IPS-18a (cell line): ENCODE results near the gene UTF1.

Experiments used
- H3K27ac ChIP-seq: one replicate; pipeline ENCODE4 v1.5.1; 2013; ENCODE audit warnings: low read length
- H3K27me3 ChIP-seq: one replicate; pipeline ENCODE4 v1.6.1; 2013; ENCODE audit warnings: mild to moderate bottlenecking, low read length; ENCODE audit not compliant: control insufficient read depth, insufficient read depth
- H3K36me3 ChIP-seq: one replicate; pipeline ENCODE4 v1.6.1; 2013; ENCODE audit warnings: low read depth, low read length; ENCODE audit not compliant: control insufficient read depth
- H3K4me1 ChIP-seq: one replicate; pipeline ENCODE4 v1.6.1; 2013; ENCODE audit warnings: low read depth, low read length; ENCODE audit not compliant: control insufficient read depth
- H3K4me3 ChIP-seq: one replicate; pipeline ENCODE4 v1.5.1; 2013; ENCODE audit warnings: low read length
- H3K9ac ChIP-seq: one replicate; pipeline ENCODE4 v1.6.1; 2013; ENCODE audit warnings: mild to moderate bottlenecking, low read length, moderate library complexity
- H3K9me3 ChIP-seq: one replicate; pipeline ENCODE4 v1.6.1; 2013; ENCODE audit warnings: low read depth, low read length; ENCODE audit not compliant: control insufficient read depth

UTF1 gene

GRCh38 chr10:133187906-133188681 is 41.9 kb upstream of the UTF1 start:
- Histone ChIP-seq H3K27me3 (no peaks in the 10 kb centered on the region), H3K36me3 (no peaks in the 10 kb centered on the region), H3K4me3 (no peak overlapping the region), H3K9me3 (peaks cover 4% of the 10 kb centered on the region), H3K27ac (no peak overlapping the region), H3K9ac (no peak overlapping the region), H3K4me1 (no peaks in the 10 kb centered on the region)

- Histone ChIP-seq H3K36me3 (no peaks in the 10 kb centered on the region), H3K27me3 (no peaks in the 10 kb centered on the region), H3K9ac (no peak overlapping the region), H3K9me3 (peaks cover 4% of the 10 kb centered on the region), H3K4me3 (no peak overlapping the region), H3K27ac (no peak overlapping the region), H3K4me1 (no peaks in the 10 kb centered on the region)
Observed at GRCh38 chr10:133189256-133189655, 40.8 kb upstream of the UTF1 start.

- H3K4me1 ChIP-seq, result no peaks in the 10 kb centered on the region
- H3K27ac ChIP-seq, result no peak overlapping the region
- H3K9me3 ChIP-seq, result peaks cover 4% of the 10 kb centered on the region
- H3K27me3 ChIP-seq, result no peaks in the 10 kb centered on the region
- H3K36me3 ChIP-seq, result no peaks in the 10 kb centered on the region
- H3K4me3 ChIP-seq, result no peak overlapping the region
- H3K9ac ChIP-seq, result no peak overlapping the region
Observed at GRCh38 chr10:133189726-133190125, 40.3 kb upstream of the UTF1 start.

GRCh38 chr10:133190225-133190624 is 39.8 kb upstream of the UTF1 start:
- no peaks in the 10 kb centered on the region for H3K27me3 ChIP-seq
- no peaks in the 10 kb centered on the region for H3K4me1 ChIP-seq
- no peak overlapping the region for H3K9ac ChIP-seq
- no peak overlapping the region for H3K27ac ChIP-seq
- H3K9me3 ChIP-seq, result peaks cover 4% of the 10 kb centered on the region
- no peaks in the 10 kb centered on the region for H3K36me3 ChIP-seq
- no peak overlapping the region for H3K4me3 ChIP-seq

- Histone ChIP-seq H3K4me3 (no peak overlapping the region), H3K9ac (no peak overlapping the region), H3K9me3 (peaks cover 4% of the 10 kb centered on the region), H3K27ac (no peak overlapping the region), H3K27me3 (no peaks in the 10 kb centered on the region), H3K4me1 (no peaks in the 10 kb centered on the region), H3K36me3 (no peaks in the 10 kb centered on the region)
Observed at GRCh38 chr10:133191651-133192050, 38.4 kb upstream of the UTF1 start.

GRCh38 chr10:133194151-133194550 is 35.9 kb upstream of the UTF1 start:
- no peak overlapping the region for H3K4me3 ChIP-seq
- H3K4me1 ChIP-seq, result no peaks in the 10 kb centered on the region
- no peaks in the 10 kb centered on the region for H3K27me3 ChIP-seq
- H3K9ac ChIP-seq, result no peak overlapping the region
- no peaks in the 10 kb centered on the region for H3K36me3 ChIP-seq
- no peak overlapping the region for H3K27ac ChIP-seq
- peaks cover 4% of the 10 kb centered on the region for H3K9me3 ChIP-seq

- H3K27ac ChIP-seq, result no peak overlapping the region
- peaks cover 4% of the 10 kb centered on the region for H3K9me3 ChIP-seq
- H3K27me3 ChIP-seq, result no peaks in the 10 kb centered on the region
- no peak overlapping the region for H3K9ac ChIP-seq
- H3K4me3 ChIP-seq, result no peak overlapping the region
- no peaks in the 10 kb centered on the region for H3K4me1 ChIP-seq
- no peaks in the 10 kb centered on the region for H3K36me3 ChIP-seq
Observed at GRCh38 chr10:133195096-133195495, 34.9 kb upstream of the UTF1 start.

- Histone ChIP-seq H3K9ac (no peak overlapping the region), H3K9me3 (peaks cover 4% of the 10 kb centered on the region), H3K4me1 (no peaks in the 10 kb centered on the region), H3K4me3 (no peak overlapping the region), H3K27ac (no peak overlapping the region), H3K36me3 (no peaks in the 10 kb centered on the region), H3K27me3 (no peaks in the 10 kb centered on the region)
Observed at GRCh38 chr10:133195611-133196010, 34.4 kb upstream of the UTF1 start.

- no peaks in the 10 kb centered on the region for H3K4me1 ChIP-seq
- no peak overlapping the region for H3K4me3 ChIP-seq
- peaks cover 4% of the 10 kb centered on the region for H3K9me3 ChIP-seq
- H3K36me3 ChIP-seq, result no peaks in the 10 kb centered on the region
- no peaks in the 10 kb centered on the region for H3K27me3 ChIP-seq
- no peak overlapping the region for H3K27ac ChIP-seq
- no peak overlapping the region for H3K9ac ChIP-seq
Observed at GRCh38 chr10:133196221-133196915, 33.6 kb upstream of the UTF1 start.

GRCh38 chr10:133196936-133197758 is 32.9 kb upstream of the UTF1 start:
- Histone ChIP-seq H3K4me3 (no peak overlapping the region), H3K27ac (no peak overlapping the region), H3K9ac (no peak overlapping the region), H3K4me1 (no peaks in the 10 kb centered on the region), H3K9me3 (no peaks in the 10 kb centered on the region), H3K27me3 (no peaks in the 10 kb centered on the region), H3K36me3 (no peaks in the 10 kb centered on the region)

GRCh38 chr10:133197786-133198185 is 32.2 kb upstream of the UTF1 start:
- H3K4me3 ChIP-seq, result no peak overlapping the region
- H3K27me3 ChIP-seq, result no peaks in the 10 kb centered on the region
- H3K4me1 ChIP-seq, result no peaks in the 10 kb centered on the region
- H3K27ac ChIP-seq, result no peak overlapping the region
- H3K36me3 ChIP-seq, result no peaks in the 10 kb centered on the region
- H3K9ac ChIP-seq, result no peak overlapping the region
- H3K9me3 ChIP-seq, result no peaks in the 10 kb centered on the region
